NCI-H2107 treated with DMSO at 0.1 percent for 48 hours (cell line): ENCODE data around the gene PRXL2B.

Source experiments
- DNase-seq: peaks from one replicate; lab custom pipeline; 2025; ENCODE audit not compliant: unreplicated experiment; lab: John Stamatoyannopoulos, UW

Gene PRXL2B

GRCh38 chr1:2596530-2597333 lies 10.2 kb downstream of the PRXL2B start:
- peak; percentile 11 for DNase-seq

DNA sequence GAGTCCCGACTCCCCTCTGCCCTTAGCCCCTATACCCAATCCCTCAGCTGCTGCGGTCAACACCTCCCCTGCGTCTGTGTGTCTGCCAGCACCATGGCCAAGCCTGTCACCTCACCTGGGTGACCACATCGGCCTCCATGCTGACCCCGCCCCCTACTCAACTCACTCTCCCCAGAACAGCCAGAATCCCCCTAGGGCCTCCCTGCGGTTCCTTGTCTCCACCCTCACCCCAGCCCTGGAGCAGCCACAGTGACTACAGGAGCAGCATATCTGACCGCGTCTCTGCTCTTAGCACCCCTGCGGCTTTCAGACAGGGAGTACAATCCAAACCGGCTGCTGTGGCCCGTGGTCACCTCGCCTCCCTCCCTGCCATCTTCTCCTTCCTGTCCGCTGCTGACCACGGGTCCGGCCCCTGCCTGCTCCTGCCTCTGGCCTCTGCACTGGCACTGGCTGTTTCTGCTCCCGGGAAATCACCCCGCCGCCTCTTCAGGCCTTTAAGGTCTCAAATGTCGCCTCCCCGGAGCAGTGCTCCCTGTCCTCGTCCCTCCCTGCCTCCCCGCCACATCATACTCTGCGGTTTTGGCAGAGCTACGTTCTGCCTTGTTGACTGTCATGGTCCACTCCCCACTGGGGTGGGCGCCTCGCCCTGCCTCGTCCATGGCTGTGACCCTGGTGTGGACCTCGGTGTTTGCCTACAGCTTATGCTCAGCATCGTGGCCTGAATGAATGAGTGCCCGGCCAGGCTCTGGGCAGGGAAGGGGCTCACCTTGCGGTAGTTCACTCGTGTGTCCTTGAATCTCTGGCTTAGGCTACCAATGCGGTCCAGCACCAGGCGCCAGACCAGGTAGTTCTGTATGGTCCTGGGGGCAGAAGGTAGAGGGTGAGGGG lies 11.1 kb downstream of the PRXL2B start:
- no peak for DNase-seq

DNA sequence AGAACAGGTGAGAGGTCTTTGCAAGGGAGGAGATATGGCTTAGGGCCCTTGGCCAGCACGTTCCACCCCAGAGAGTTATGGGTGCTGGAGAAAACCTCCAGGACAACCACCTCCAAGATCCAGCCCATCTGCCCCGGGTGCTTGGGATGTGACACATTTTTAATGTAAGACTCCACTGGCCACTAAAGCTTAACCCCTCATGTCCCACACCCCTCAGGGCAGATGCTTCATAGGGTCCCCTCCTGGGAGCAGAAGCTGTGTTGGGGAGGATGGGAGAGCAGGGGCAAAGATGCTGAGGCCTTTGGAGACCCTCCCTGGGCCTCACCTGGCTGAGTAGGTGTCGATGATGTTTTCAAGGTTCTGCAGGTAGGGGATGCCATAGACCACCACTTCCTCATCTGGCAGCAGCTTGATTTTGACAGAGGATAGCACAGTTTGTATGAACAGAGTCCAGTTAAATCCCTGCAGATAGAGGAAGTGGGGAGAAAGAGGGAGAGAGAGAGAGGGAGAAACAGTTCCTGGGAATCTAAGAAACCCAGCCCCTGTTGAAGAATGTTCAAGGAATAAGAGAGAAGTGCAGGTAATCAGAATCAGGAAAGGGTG lies 11.9 kb downstream of the PRXL2B start:
- no peak for DNase-seq

GRCh38 chr1:2601721-2602303 lies 15.2 kb downstream of the PRXL2B start:
- DNase-seq: no peak

DNA sequence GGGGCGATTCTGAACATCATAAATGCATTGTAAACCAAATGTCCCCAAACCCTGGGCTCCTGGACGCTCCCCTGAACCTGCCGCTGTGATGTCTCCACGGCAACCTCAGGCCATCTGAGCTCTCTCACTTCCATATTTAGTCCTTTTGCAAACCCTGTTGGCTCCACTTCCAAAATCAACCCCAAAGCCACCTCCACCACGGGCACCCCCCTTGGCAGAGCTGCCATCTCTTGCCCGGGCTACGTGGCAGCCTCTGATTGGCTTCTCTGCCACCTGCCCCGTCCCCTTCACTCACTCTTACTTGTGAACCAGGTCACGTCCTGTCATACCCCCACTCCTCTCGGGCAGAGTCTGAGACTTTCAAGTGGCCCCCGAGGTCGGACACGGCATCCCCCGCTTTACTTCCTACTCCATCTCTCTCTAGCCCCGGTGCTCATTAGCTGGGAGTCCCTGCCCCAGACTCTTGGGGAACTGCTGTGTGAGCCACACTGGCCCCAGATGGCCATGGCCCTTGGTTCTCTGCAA lies 15.8 kb downstream of the PRXL2B start:
- DNase-seq: no peak

GRCh38 chr1:2602866-2603520 lies 16.4 kb downstream of the PRXL2B start:
- DNase-seq: no peak

GRCh38 chr1:2603521-2604155 lies 17.1 kb downstream of the PRXL2B start:
- no peak for DNase-seq

DNA sequence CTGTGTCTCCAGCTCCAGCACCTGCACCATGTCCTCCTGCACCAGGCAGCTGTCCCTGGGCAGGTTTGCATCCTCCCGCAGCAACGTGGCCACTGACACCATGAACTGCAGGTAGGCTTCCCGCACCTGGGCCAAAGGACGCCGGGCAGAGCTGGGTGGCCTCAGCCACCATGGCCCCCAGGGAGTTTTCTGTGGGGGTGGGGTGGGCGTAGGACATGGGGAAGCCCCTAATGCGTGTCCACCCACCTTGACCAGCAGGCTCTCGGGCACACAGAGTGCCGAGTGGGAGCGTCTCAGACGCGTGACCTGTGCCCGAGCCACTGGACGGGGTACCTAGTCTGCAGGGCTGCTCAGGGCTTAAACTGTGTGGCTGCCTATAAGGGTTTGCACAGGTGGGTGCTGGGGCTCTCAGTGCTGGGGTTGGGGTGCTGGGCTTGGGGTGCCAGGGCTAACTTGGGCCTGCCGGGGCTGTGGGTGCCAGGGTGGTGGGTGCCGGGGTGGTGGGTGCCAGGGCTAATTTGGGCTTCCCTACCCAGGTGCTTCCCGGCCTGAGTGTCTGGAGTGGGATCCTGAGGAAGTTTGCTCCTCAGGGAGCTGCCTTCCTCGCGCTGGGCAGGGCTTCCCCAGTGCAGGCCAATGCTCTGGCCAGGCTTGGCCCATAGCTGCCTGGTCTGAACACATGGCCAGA lies 17.7 kb downstream of the PRXL2B start:
- DNase-seq: no peak

DNA sequence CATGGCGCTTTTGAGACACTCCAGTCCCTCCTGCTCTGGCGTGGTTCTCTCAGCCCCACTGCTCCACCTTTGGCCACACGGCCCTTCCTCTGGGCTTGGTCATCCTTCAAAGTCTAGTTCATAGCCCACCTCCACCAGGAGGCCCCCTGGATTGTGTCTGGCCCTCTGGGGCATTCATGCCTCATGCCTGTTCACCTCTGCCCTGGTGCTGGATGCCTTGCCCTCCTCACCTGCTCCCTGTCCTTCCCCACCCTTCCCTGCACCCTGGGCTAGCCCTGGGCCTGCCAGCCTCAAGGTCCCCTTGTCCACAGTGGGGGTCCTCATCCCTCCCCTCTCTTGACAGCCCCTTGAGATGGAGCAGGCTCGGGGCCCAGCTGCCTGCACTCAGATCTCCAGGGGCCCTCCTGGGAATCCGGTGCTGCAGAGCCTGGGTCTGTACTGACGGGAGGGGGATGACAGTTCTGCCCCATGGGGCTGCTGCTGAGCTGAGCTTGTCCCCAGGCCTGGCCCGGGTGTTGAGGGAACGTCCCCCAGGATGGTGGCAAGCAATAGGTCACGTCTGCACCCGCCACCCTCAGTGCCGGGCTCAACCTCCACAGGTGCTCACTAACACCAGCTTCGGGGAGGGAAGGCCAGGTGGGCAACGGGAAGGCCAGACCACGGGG lies 18.4 kb downstream of the PRXL2B start:
- no peak for DNase-seq

DNA sequence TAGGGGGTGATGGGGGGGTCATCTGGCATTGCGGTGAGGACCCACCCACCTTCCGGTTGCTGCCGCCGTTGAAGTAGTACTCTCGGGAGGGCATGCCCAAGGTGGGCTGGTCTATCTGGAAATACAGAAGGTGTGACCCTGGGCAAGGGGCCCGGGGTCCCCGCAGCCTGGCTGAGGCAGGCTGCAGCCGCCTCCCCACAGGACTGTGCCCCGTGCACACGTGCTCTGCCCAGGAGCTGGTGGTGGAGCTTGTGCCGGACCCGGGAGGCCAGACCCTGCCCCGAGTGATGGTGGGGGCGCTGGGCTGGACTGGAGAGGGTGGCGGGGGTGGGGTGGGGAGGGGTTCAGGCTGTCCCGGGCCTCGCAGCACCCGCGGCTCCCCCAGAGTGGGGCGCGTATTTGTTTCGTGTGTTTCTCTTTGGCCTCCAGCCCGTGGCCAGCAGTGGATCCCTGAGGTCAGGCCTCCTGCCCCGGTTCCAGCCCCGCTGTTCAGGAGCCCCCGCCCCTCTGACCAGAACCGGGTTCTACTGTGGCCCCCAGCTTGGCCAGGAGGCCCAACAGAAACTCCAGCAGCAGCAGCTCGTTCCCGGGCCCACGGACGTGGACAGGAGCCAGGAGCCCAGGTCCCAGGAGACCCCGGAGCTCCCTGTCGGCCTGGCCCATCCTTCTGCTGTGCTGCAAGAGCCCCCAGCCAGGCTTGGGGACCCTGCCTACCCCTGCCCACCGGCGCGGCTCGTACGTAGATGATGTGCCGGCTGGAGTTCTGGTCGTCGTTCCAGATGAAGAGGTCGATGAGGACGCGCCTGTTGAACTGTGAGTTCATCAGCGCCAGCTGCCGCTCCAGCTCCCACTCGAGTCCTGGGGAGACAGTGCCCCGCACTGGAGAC lies 19.2 kb downstream of the PRXL2B start:
- DNase-seq: no peak

- no peak for DNase-seq
Measured at GRCh38 chr1:2606396-2606880, 19.9 kb downstream of the PRXL2B start.

DNA sequence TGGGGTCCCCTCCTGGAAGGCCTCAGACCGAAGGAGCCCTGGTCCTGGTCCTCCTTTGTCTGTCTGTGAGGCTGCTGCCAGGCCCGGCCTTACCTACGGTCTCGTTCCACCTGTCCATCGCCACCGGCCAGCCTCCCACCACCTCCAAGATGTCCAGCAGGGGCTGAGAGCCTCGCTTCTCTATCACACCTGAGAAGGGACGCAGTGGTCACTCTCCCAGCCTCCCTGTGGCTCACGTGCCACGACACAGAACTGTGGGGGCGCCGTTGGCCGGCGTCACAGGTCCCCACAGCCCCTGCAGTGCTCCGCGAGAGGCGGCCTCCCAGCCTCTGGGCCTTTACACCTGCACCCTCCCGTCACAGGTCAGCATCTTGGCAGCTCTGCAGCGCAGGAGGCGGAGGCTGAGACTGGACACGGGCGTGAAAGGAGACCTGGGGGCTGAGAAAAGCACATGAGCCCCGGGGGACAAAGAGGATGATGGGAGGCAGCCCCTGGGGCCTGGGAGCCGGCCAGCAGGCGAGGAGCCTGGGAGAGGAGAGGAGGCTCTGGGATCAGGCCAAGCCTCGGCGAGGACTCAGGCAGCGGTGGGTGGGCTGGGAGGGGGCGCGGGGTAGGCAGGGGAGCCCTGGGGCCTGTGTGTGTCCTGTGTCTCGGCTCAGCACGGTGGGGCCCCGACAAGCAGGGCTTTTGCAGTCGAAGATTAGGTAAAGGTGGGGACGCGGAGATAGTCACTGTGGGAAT lies 20.5 kb downstream of the PRXL2B start:
- DNase-seq: no peak

DNA sequence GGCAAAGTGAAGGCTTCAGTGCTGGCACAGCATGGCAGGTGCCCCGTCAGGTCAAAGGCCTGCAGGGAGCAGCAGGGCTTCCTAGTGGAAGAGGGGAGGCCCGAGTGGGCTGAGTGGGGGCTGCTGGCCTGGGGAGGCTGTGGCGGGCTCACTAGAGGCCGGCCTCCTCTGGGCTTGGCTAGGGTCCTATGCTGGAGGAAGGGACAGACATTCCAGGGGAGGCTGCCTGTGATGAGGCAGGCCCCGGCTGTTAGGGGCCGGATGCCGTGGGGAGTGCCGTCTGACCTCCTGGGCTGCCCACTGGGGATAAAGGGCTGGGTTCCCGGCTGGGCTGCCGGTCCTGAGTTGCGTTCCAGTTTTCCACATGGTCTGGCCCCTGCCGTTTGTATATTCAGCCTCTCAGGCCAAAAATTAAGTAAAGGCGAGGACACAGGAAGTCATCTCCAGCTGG lies 21.1 kb downstream of the PRXL2B start:
- no peak for DNase-seq

DNA sequence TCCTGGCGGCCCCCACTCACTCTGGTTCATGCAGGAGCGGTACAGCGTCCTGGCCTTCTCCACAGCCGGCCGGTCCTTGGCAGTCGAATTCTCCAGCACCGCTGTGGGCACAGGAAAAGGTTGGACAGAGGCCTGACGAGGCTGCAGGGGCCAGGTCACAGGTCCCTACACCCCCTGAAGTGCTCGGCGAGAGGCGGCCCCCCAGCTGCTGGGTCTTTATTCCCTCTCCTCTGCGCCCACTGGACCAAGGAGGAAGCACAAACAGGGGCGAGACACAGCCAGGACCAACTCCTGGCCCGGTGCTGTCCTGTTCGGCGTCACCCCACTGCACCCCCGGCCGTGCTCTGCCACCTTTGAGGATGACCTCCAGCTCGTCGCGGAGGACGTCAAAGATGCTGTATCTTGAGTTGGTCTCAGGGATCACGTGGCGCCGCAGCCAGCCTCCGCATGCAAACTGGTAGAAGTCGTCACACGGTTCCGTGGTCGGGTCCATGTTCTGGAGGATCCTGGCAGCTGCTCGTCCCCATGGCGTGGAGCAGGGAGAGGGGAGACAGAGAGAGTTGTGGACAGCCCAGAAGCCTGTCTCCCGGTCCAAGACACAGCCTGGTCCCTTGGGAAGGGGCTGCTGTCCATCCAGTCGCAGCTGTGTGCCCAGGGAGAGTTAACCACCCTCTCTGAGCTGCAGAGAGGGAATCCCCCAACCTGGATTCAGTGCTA lies 22.9 kb downstream of the PRXL2B start:
- DNase-seq: no peak

DNA sequence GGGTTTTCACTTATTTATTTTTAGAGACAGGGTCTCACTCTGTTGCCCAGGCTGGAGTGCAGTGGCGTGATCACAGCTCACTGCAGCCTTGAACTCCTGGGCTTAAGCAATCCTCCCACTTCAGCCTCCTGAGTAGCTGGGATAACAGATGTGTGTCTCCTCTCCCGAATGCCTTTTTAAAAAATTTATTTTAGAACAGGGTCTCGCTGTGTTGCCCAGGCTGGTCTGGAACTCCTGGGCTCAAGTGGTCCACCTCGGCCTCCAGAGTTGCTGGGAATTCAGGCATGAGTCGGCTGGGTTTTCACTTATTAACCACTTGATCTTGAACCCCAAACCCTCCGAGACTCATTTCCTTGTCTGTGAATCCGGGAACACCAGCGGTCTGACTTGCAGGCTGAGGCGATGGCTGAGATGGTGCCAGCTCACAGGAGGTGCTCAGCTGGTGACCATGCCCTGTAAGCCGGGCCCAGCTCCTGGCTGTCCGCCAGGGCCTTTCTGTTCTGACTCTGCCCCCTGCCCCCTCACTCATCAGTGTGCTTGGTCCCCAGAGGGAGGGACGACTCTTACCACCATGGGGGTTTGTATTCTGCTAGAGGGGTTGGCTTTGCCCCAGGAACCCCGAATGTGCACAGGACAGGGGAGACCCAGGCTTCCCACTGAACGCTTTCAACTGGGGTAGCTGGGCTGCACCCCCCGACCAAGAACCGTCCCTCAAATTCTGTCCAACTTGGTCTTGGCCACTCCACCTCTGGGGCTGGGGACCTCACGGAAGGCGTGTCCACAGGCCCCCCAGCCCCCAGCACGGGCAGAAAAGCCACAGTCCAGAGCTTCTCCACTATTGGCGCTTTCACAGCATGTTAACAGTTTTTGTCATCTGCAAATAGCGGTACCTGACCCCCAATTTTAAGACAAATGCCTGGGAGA lies 23.7 kb downstream of the PRXL2B start:
- no peak for DNase-seq
